Gastroesophageal sphincter (tissue), 3 donors: ENCODE results near the gene CHML.

Experiments
- POLR2AphosphoS5 ChIP-seq: sonication (generic); formaldehyde crosslinking; IDR thresholded peaks from one replicate; pipeline ENCODE4 v1.6.1; 2017; ENCODE audit warnings: antibody characterized with exemption
- TF ChIP-seq, protein P1 (sequence below), 4 experiments: fragments of 200-600 bp in 2 of 4; fragments of 450-650 bp in 2 of 4; sonication (generic) in 1 of 4; IDR thresholded peaks; one replicate each; pipeline ENCODE4 v1.5.1; 2017 to 2019; ENCODE audit warnings: antibody characterized with exemption in 4 of 4, mild to moderate bottlenecking in 2 of 4, moderate library complexity in 2 of 4

DNA sequence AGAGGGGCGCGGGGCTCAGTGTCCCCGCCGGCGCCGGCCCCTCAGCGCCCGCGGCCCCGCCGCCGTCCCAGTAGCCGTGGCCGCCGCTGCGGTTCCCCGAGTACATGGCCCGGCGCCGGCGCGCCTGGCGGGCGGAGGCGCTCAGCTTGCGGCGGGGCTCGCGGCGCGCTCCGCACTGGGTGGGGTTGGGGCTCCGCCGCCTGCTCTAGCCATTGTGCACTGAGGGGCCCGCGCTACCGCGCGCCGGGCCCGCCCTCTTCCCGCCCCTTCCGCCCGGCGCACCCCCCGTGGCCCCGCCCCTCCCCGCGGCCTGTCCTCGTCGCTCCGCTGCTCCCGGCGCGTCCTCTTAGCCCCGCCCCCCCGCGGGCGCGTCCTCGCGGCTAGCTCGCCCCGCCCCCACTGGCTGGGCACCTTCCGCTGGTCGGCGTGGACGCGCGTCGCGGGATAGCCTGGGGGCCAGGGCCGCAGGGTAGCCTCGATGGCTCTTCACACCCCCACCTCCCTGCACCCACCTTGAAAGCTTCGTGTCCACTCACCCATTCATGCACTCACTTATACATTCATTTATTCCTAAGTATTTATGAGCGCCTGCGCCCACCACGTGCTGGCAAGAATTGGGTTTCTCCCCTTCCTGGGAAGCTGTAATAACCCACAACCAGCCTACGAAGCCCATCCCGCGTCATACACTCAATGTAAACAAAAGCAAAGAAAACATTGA lies at the start of gene CHML, which contains the start of gene OPN3:
- TF ChIP-seq, protein P1, sequence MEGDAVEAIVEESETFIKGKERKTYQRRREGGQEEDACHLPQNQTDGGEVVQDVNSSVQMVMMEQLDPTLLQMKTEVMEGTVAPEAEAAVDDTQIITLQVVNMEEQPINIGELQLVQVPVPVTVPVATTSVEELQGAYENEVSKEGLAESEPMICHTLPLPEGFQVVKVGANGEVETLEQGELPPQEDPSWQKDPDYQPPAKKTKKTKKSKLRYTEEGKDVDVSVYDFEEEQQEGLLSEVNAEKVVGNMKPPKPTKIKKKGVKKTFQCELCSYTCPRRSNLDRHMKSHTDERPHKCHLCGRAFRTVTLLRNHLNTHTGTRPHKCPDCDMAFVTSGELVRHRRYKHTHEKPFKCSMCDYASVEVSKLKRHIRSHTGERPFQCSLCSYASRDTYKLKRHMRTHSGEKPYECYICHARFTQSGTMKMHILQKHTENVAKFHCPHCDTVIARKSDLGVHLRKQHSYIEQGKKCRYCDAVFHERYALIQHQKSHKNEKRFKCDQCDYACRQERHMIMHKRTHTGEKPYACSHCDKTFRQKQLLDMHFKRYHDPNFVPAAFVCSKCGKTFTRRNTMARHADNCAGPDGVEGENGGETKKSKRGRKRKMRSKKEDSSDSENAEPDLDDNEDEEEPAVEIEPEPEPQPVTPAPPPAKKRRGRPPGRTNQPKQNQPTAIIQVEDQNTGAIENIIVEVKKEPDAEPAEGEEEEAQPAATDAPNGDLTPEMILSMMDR (IDR thresholded peaks at IDR 0.05) = peak in 1 of 4 experiments; percentile 23
- TF ChIP-seq POLR2AphosphoS5 = peak; percentile 39
